ENCODE data around the gene FILIP1L. TPM values are rescaled to one million over a fixed set of nuclear protein-coding genes. Genes with fewer than 3 reads are reported as not detected.

The FILIP1L gene
- total RNA-seq, 1 donor from 2014 or later = 19.1 TPM

DNA sequence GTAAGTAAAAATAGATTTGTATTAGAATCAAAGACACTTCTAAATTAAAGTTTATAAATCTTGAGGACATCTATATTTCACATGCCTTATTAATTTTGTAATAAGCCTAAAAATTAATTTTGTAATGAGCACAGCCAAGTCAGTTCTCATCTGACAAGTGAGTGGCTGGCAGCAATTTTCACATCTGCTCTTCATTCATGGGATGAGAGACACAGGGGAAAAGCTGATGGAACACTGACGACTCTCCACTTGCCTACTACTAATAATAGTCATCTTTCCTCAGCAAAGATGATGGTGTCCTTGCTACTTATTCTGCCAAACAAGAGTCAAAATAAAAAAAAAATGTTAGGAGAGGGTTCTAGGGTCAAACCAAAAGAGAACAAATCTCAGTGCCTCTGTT lies 311.0 kb downstream of the FILIP1L start:
- Mint-ChIP-seq H3K4me3 (ENCODE audit: unreplicated experiment) (no peak overlapping the region), H3K27me3 (ENCODE audit: unreplicated experiment) (peaks cover 3% of the 10 kb centered on the region), H3K36me3 (ENCODE audit: low read depth, unreplicated experiment) (peaks cover 18% of the 10 kb centered on the region), H3K27ac (ENCODE audit: unreplicated experiment) (no peak overlapping the region), H3K4me1 (ENCODE audit: unreplicated experiment) (peaks cover 10% of the 10 kb centered on the region), H3K9me3 (ENCODE audit: unreplicated experiment) (peaks cover 8% of the 10 kb centered on the region)
- DNase-seq (ENCODE audit: low spot score) = no peak
- TF ChIP-seq, protein P1, sequence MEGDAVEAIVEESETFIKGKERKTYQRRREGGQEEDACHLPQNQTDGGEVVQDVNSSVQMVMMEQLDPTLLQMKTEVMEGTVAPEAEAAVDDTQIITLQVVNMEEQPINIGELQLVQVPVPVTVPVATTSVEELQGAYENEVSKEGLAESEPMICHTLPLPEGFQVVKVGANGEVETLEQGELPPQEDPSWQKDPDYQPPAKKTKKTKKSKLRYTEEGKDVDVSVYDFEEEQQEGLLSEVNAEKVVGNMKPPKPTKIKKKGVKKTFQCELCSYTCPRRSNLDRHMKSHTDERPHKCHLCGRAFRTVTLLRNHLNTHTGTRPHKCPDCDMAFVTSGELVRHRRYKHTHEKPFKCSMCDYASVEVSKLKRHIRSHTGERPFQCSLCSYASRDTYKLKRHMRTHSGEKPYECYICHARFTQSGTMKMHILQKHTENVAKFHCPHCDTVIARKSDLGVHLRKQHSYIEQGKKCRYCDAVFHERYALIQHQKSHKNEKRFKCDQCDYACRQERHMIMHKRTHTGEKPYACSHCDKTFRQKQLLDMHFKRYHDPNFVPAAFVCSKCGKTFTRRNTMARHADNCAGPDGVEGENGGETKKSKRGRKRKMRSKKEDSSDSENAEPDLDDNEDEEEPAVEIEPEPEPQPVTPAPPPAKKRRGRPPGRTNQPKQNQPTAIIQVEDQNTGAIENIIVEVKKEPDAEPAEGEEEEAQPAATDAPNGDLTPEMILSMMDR (IDR thresholded peaks at IDR 0.05; ENCODE audit: unreplicated experiment) = no peak

DNA sequence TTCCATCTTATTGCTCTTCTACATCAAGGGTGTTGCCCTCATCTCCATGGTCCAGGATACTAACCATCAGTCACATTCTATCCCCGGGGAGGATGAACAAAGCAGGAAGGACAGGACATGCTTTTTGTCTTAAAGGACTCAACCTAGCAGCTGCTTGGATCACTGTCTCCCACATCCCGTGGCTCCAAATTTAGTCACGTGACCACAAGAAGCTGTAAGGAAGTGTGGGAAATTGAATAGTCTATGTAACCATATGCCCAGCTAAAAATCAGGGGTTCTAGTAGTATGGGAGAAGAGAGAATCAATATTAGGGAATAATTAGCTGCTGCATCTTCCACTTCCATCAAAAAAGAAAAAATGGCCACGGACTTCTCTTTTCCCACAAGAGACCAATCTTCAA lies 314.9 kb downstream of the FILIP1L start:
- H3K36me3 Mint-ChIP-seq (ENCODE audit: low read depth, unreplicated experiment) = peaks cover 9% of the 10 kb centered on the region
- H3K9me3 Mint-ChIP-seq (ENCODE audit: unreplicated experiment) = no peaks in the 10 kb centered on the region
- peaks cover 2% of the 10 kb centered on the region for H3K27me3 Mint-ChIP-seq (ENCODE audit: unreplicated experiment)
- no peak overlapping the region for H3K27ac Mint-ChIP-seq (ENCODE audit: unreplicated experiment)
- peaks cover 10% of the 10 kb centered on the region for H3K4me1 Mint-ChIP-seq (ENCODE audit: unreplicated experiment)
- H3K4me3 Mint-ChIP-seq (ENCODE audit: unreplicated experiment) = no peak overlapping the region
- no peak for DNase-seq (ENCODE audit: low spot score)
- TF ChIP-seq, protein P1 (IDR thresholded peaks at IDR 0.05; ENCODE audit: unreplicated experiment) = no peak

DNA sequence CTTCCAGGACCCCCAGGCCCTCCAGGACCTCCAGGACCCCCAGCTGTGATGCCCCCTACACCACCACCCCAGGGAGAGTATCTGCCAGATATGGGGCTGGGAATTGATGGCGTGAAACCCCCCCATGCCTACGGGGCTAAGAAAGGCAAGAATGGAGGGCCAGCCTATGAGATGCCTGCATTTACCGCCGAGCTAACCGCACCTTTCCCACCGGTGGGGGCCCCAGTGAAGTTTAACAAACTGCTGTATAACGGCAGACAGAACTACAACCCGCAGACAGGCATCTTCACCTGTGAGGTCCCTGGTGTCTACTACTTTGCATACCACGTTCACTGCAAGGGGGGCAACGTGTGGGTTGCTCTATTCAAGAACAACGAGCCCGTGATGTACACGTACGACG lies 318.7 kb downstream of the FILIP1L start:
- Mint-ChIP-seq H3K36me3 (ENCODE audit: low read depth, unreplicated experiment) (no peaks in the 10 kb centered on the region), H3K27me3 (ENCODE audit: unreplicated experiment) (no peaks in the 10 kb centered on the region), H3K4me3 (ENCODE audit: unreplicated experiment) (no peak overlapping the region), H3K9me3 (ENCODE audit: unreplicated experiment) (no peaks in the 10 kb centered on the region), H3K27ac (ENCODE audit: unreplicated experiment) (no peak overlapping the region), H3K4me1 (ENCODE audit: unreplicated experiment) (peaks cover 3% of the 10 kb centered on the region)
- TF ChIP-seq, protein P1 (IDR thresholded peaks at IDR 0.05; ENCODE audit: unreplicated experiment) = no peak
- DNase-seq (ENCODE audit: low spot score) = no peak

DNA sequence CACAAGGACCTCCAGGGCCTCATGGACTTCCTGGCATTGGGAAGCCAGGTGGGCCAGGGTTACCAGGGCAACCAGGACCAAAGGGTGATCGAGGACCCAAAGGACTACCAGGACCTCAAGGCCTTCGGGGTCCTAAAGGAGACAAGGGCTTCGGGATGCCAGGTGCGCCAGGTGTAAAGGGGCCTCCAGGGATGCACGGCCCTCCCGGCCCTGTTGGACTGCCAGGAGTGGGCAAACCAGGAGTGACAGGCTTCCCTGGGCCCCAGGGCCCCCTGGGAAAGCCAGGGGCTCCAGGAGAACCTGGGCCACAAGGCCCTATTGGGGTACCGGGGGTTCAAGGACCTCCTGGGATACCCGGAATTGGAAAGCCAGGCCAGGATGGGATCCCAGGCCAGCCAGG lies 319.8 kb downstream of the FILIP1L start:
- Mint-ChIP-seq H3K27me3 (ENCODE audit: unreplicated experiment) (no peaks in the 10 kb centered on the region), H3K36me3 (ENCODE audit: low read depth, unreplicated experiment) (no peaks in the 10 kb centered on the region), H3K4me1 (ENCODE audit: unreplicated experiment) (peaks cover 3% of the 10 kb centered on the region), H3K4me3 (ENCODE audit: unreplicated experiment) (no peak overlapping the region), H3K27ac (ENCODE audit: unreplicated experiment) (no peak overlapping the region), H3K9me3 (ENCODE audit: unreplicated experiment) (no peaks in the 10 kb centered on the region)
- DNase-seq (ENCODE audit: low spot score) = no peak
- TF ChIP-seq, protein P1 (IDR thresholded peaks at IDR 0.05; ENCODE audit: unreplicated experiment) = no peak

DNA sequence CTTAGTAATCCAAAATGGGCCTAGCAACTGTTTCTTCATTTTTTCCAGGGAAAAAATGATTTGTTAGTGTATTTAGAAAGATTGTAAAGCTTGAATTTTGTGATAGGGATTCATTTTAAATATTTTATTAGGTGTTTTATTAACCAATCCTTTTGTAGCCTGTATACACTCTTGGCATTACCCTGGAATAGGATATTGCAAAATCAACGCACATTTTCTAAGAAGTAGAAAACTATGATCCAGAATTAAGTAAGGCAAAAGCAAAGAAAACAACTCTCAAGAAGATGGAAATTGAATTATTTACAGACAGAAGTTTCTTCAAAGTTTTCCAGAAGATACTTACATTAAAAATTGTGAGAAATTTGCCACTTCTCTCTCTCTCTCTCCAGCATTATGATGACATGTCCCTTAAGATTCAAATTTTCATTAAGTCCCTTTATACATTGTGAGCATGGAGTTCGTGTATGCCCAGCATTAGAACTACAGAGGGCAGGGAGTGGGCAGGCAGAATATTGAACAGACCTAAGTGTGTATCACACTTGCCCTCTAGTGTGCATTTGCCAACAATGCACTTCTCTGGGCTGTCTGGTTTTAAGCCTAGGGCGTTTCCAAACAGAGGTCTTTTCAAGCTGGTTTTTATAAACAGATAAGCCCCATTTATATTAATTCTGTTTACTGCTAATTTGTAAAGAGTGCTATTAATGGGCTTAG lies 325.1 kb downstream of the FILIP1L start:
- Mint-ChIP-seq H3K27me3 (ENCODE audit: unreplicated experiment) (no peaks in the 10 kb centered on the region), H3K4me3 (ENCODE audit: unreplicated experiment) (no peak overlapping the region), H3K36me3 (ENCODE audit: low read depth, unreplicated experiment) (no peaks in the 10 kb centered on the region), H3K27ac (ENCODE audit: unreplicated experiment) (no peak overlapping the region), H3K9me3 (ENCODE audit: unreplicated experiment) (no peaks in the 10 kb centered on the region), H3K4me1 (ENCODE audit: unreplicated experiment) (peaks cover 3% of the 10 kb centered on the region)
- peak; percentile 28 for DNase-seq (ENCODE audit: low spot score)
- TF ChIP-seq, protein P1 (IDR thresholded peaks at IDR 0.05; ENCODE audit: unreplicated experiment) = peak; percentile 43

Measured in endothelial cell (in vitro differentiated cells).